ENCODE results near the gene CDC42BPG.

- TF ChIP-seq CTCF (IDR thresholded peaks at IDR 0.05), result no peak
- TF ChIP-seq POLR2A (IDR thresholded peaks at IDR 0.05), result no peak
These were observed 39.1 kb upstream of the CDC42BPG start for GRCh38 chr11:64883575-64883974.
